HCT116 (cell line): ENCODE measurements around the gene PRKCA.

ENCODE experiments used
- EZH2 ChIP-seq: fragments of 200-600 bp; sonication (generic); IDR thresholded peaks from 2 replicates; pipeline ENCODE4 v1.6.1; 2017; ENCODE audit warnings: antibody characterized with exemption, mixed run types
- POLR2A ChIP-seq: IDR thresholded peaks from 2 replicates; pipeline ENCODE4 v1.7.0; 2011; ENCODE audit warnings: borderline replicate concordance; ENCODE audit not compliant: insufficient read depth, insufficient read length; ENCODE audit errors: extremely low read depth
- TF ChIP-seq, protein P1 (sequence below), 3 experiments: fragments of 200-600 bp in 1 of 3; sonication (generic) in 1 of 3; IDR thresholded peaks in 2 of 3; conservative IDR thresholded peaks in 1 of 3; 2 replicates each; pipeline ENCODE4 v1.5.1; 2012 to 2017; ENCODE audit warnings: low read depth in 2 of 3, low read length in 2 of 3, antibody characterized with exemption in 1 of 3, borderline replicate concordance in 1 of 3, control low read depth in 1 of 3, mild to moderate bottlenecking in 1 of 3, mixed read lengths in 1 of 3, mixed run types in 1 of 3, moderate library complexity in 1 of 3; ENCODE audit not compliant: insufficient read depth in 1 of 3
- TF ChIP-seq, protein P2 (sequence below): IDR thresholded peaks from 2 replicates; pipeline ENCODE4 v1.6.1; 2012

DNA sequence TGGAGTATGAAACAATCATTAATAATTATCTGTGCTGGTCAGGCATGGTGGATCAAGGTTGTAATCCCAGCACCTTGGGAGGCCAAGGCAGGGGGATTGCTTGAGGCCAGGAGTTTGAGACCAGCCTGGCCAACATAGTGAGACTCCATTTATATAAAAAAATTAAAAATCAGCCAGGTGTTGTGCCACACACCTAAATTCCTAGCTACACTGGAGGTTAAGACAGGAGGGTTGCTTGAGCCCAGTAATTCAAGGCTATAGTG lies 28.9 kb upstream of the PRKCA start:
- TF ChIP-seq POLR2A: no peak
- no peak for TF ChIP-seq EZH2
- TF ChIP-seq, protein P1, sequence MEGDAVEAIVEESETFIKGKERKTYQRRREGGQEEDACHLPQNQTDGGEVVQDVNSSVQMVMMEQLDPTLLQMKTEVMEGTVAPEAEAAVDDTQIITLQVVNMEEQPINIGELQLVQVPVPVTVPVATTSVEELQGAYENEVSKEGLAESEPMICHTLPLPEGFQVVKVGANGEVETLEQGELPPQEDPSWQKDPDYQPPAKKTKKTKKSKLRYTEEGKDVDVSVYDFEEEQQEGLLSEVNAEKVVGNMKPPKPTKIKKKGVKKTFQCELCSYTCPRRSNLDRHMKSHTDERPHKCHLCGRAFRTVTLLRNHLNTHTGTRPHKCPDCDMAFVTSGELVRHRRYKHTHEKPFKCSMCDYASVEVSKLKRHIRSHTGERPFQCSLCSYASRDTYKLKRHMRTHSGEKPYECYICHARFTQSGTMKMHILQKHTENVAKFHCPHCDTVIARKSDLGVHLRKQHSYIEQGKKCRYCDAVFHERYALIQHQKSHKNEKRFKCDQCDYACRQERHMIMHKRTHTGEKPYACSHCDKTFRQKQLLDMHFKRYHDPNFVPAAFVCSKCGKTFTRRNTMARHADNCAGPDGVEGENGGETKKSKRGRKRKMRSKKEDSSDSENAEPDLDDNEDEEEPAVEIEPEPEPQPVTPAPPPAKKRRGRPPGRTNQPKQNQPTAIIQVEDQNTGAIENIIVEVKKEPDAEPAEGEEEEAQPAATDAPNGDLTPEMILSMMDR (IDR thresholded peaks at IDR 0.05 in 2 of 3, conservative IDR thresholded peaks at IDR 0.05 in 1 of 3; ENCODE audit: borderline replicate concordance in 1 of 3, insufficient read depth in 1 of 3, low read depth in 2 of 3, low read length in 2 of 3): no peak
- TF ChIP-seq, protein P2, sequence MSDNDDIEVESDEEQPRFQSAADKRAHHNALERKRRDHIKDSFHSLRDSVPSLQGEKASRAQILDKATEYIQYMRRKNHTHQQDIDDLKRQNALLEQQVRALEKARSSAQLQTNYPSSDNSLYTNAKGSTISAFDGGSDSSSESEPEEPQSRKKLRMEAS: no peak
